GM19324 (cell line): ENCODE data around the gene KIAA0825.

ENCODE experiments used
- ATAC-seq: cut with Tn5 transposase; IDR thresholded peaks from one replicate; pipeline ENCODE4 v1.9.1; 2021; ENCODE audit warnings: mild to moderate bottlenecking, moderate library complexity; ENCODE audit not compliant: unreplicated experiment, low FRiP score

Gene KIAA0825

GRCh38 chr5:94442991-94443390, 175.4 kb downstream of the KIAA0825 start:
- ATAC-seq = no peak

- no peak for ATAC-seq
These were observed 176.3 kb downstream of the KIAA0825 start for GRCh38 chr5:94442076-94442475.

GRCh38 chr5:94440015-94440414, 178.4 kb downstream of the KIAA0825 start:
- no peak for ATAC-seq

- ATAC-seq = no peak
These were observed 184.8 kb downstream of the KIAA0825 start for GRCh38 chr5:94433397-94434163.

GRCh38 chr5:94432499-94432898, 185.9 kb downstream of the KIAA0825 start:
- no peak for ATAC-seq

GRCh38 chr5:94431696-94432095, 186.7 kb downstream of the KIAA0825 start:
- ATAC-seq = no peak

- no peak for ATAC-seq
These were observed 188.8 kb downstream of the KIAA0825 start for GRCh38 chr5:94429566-94429965.

- no peak for ATAC-seq
These were observed 193.0 kb downstream of the KIAA0825 start for GRCh38 chr5:94425396-94425795.

GRCh38 chr5:94423411-94423810, 195.0 kb downstream of the KIAA0825 start:
- no peak for ATAC-seq

GRCh38 chr5:94422812-94423211, 195.6 kb downstream of the KIAA0825 start:
- ATAC-seq = no peak

GRCh38 chr5:94420885-94421284, 197.5 kb downstream of the KIAA0825 start:
- ATAC-seq = no peak

- no peak for ATAC-seq
These were observed 202.6 kb downstream of the KIAA0825 start for GRCh38 chr5:94415798-94416197.

GRCh38 chr5:94409440-94409839, 209.0 kb downstream of the KIAA0825 start:
- ATAC-seq = no peak

- ATAC-seq = no peak
These were observed 211.4 kb downstream of the KIAA0825 start for GRCh38 chr5:94407023-94407422.

GRCh38 chr5:94403483-94403882, 214.9 kb downstream of the KIAA0825 start:
- no peak for ATAC-seq

GRCh38 chr5:94402096-94402495, 216.3 kb downstream of the KIAA0825 start:
- no peak for ATAC-seq

GRCh38 chr5:94397508-94397907, 220.9 kb downstream of the KIAA0825 start:
- ATAC-seq = no peak

- no peak for ATAC-seq
These were observed 221.7 kb downstream of the KIAA0825 start for GRCh38 chr5:94396687-94397086.

- ATAC-seq = no peak
These were observed 222.9 kb downstream of the KIAA0825 start for GRCh38 chr5:94395468-94395867.

GRCh38 chr5:94391996-94392395, 226.4 kb downstream of the KIAA0825 start:
- ATAC-seq = no peak

GRCh38 chr5:94389515-94389899, 228.9 kb downstream of the KIAA0825 start:
- no peak for ATAC-seq

- no peak for ATAC-seq
These were observed 229.5 kb downstream of the KIAA0825 start for GRCh38 chr5:94388773-94389514.
